GM12801 (cell line): ENCODE data around the gene REL.

Source experiments
- CTCF ChIP-seq: IDR thresholded peaks from one replicate; pipeline ENCODE4 v1.5.1; 2011; ENCODE audit warnings: control low read depth; ENCODE audit not compliant: insufficient read length; ENCODE audit errors: extremely low read depth

The REL gene

GRCh38 chr2:60973705-60974104 lies 92.3 kb downstream of the REL start:
- TF ChIP-seq CTCF = no peak

- no peak for TF ChIP-seq CTCF
Observed at GRCh38 chr2:60974652-60975051, 93.3 kb downstream of the REL start.
